Naive thymus-derived CD4-positive, alpha-beta T cell (primary cell): ENCODE data around the gene CCDC102B. TPM values are rescaled to one million over a fixed set of nuclear protein-coding genes. Genes with fewer than 3 reads are reported as not detected.
"Not testable (repeated sequence)": the region's sequence is repeated elsewhere in the genome, so short reads cannot be mapped to it uniquely, and the experiment has no call there.

ENCODE experiments used
- ATAC-seq: fragments of 150-1000 bp; cut with Tn5 transposase; 2 replicates; pipeline ENCODE4 v1.10.0; 2021; ENCODE audit warnings: mild to moderate bottlenecking, moderate library complexity
- CTCF ChIA-PET: fragments of 350-600 bp; sonication (Branson Sonifier 250); formaldehyde crosslinking; loops from one replicate; lab custom pipeline; 2021; ENCODE audit warnings: antibody characterized with exemption; lab: Charles Lee
- POLR2A ChIA-PET: fragments of 350-600 bp; sonication (Branson Sonifier 250); formaldehyde crosslinking; loops from one replicate; lab custom pipeline; 2021; ENCODE audit warnings: antibody characterized with exemption, inconsistent platforms; lab: Charles Lee
- DNase-seq, 9 donors: peaks; one replicate each; pipeline versions ENCODE4 v3.0.0 to v3.0.0-alpha.2; 2020 to 2022; ENCODE audit warnings: mixed read lengths in 1 of 9
- H3K27ac ChIP-seq: one replicate; pipeline ENCODE4 v1.7.0; 2013; ENCODE audit warnings: mild to moderate bottlenecking, low read depth, low read length, moderate library complexity
- H3K27me3 ChIP-seq, 2 donors: one replicate each; pipeline ENCODE4 v1.7.0; 2013; ENCODE audit warnings: low read length in 2 of 2, mild to moderate bottlenecking in 2 of 2, moderate library complexity in 2 of 2; ENCODE audit not compliant: control insufficient read depth in 2 of 2, insufficient read depth in 2 of 2
- H3K36me3 ChIP-seq, 3 experiments: 1 replicate in 2 of 3; 2 replicates in 1 of 3; pipeline ENCODE4 v1.7.0; 2013; ENCODE audit warnings: low read length in 3 of 3, mild to moderate bottlenecking in 3 of 3, moderate library complexity in 1 of 3; ENCODE audit not compliant: insufficient read depth in 3 of 3, control insufficient read depth in 2 of 3
- H3K4me1 ChIP-seq, 2 donors: one replicate each; pipeline ENCODE4 v1.7.0; 2013; ENCODE audit warnings: low read length in 2 of 2, mild to moderate bottlenecking in 2 of 2, moderate library complexity in 1 of 2; ENCODE audit not compliant: control insufficient read depth in 2 of 2, insufficient read depth in 2 of 2
- H3K4me3 ChIP-seq: 2 replicates; pipeline ENCODE4 v1.7.0; 2013; ENCODE audit warnings: mild to moderate bottlenecking, low read length
- H3K9me3 ChIP-seq, 3 experiments: 1 replicate in 2 of 3; 2 replicates in 1 of 3; pipeline ENCODE4 v1.7.0; 2013; ENCODE audit warnings: low read length in 3 of 3; ENCODE audit not compliant: control insufficient read depth in 2 of 3
- H3K27ac Mint-ChIP-seq, 9 donors: one replicate each; pipeline ENCODE4 v1.8.0; 2020 to 2022; ENCODE audit warnings: mixed read lengths in 9 of 9, mild to moderate bottlenecking in 8 of 9, moderate library complexity in 5 of 9, inconsistent platforms in 2 of 9
- H3K27me3 Mint-ChIP-seq, 5 donors: one replicate each; pipeline ENCODE4 v1.8.0; 2021 to 2022; ENCODE audit warnings: mixed read lengths in 5 of 5, mild to moderate bottlenecking in 1 of 5
- H3K36me3 Mint-ChIP-seq, 5 donors: one replicate each; pipeline ENCODE4 v1.8.0; 2020 to 2022; ENCODE audit warnings: mixed read lengths in 5 of 5, mild to moderate bottlenecking in 3 of 5, inconsistent platforms in 1 of 5
- H3K4me1 Mint-ChIP-seq, 7 donors: one replicate each; pipeline ENCODE4 v1.8.0; 2020 to 2022; ENCODE audit warnings: mixed read lengths in 7 of 7, mild to moderate bottlenecking in 3 of 7, inconsistent platforms in 1 of 7
- H3K4me3 Mint-ChIP-seq, 10 donors: one replicate each; pipeline ENCODE4 v1.8.0; 2020 to 2022; ENCODE audit warnings: mild to moderate bottlenecking in 10 of 10, mixed read lengths in 10 of 10, moderate library complexity in 6 of 10, inconsistent platforms in 2 of 10
- H3K9me3 Mint-ChIP-seq, 11 donors: one replicate each; pipeline ENCODE4 v1.8.0; 2020 to 2022; ENCODE audit warnings: mixed read lengths in 11 of 11, mild to moderate bottlenecking in 4 of 11, inconsistent platforms in 1 of 11, moderate library complexity in 1 of 11
- intact Hi-C, 2 donors: fragments of 100-400 bp; cut with micrococcal nuclease; formaldehyde crosslinking; loops; one replicate each; pipeline ENCODE4 v1.15.1; 2023
- polyA plus RNA-seq, 2 donors: library from polyadenylated mRNA; unstranded; fragments of 300-500 nt; fragmentation: Illumina TruSeq; gene quantifications; one replicate each; pipeline ENCODE4 v1.2.3, GENCODE V29; 2021
- total RNA-seq, 6 experiments: library from RNA in 5 of 6; stranded (reverse) in 5 of 6; gene quantifications; 1 replicate in 5 of 6; 2 replicates in 1 of 6; pipeline ENCODE4 v1.2.3 and lab custom pipeline; 2021 to 2026

CCDC102B gene
- total and polyA plus RNA-seq, 7 experiments from 2014 or later, result 2.7 to 10.9 (median 6.4) TPM

- CTCF ChIA-PET, result no interaction called here
- H3K27ac Mint-ChIP-seq, result no peak overlapping the region
- POLR2A ChIA-PET, result no interaction called here
Observed at GRCh38 chr18:68992719-68993482, 195.0 kb downstream of the CCDC102B start.

GRCh38 chr18:68995675-68996074 is 197.8 kb downstream of the CCDC102B start:
- no peaks in the 10 kb centered on the region for H3K27me3 Mint-ChIP-seq
- intact Hi-C loops, result no loop called here
- no peak for DNase-seq
- Histone ChIP-seq H3K9me3 (no peaks in the 10 kb centered on the region), H3K4me3 (no peak overlapping the region), H3K4me1 (no peaks in the 10 kb centered on the region), H3K27ac (no peak overlapping the region), H3K36me3 (no peaks in the 10 kb centered on the region), H3K27me3 (no peaks in the 10 kb centered on the region)
- no peaks in the 10 kb centered on the region for H3K36me3 Mint-ChIP-seq
- no peaks in the 10 kb centered on the region for H3K9me3 Mint-ChIP-seq
- no peak overlapping the region for H3K27ac Mint-ChIP-seq
- peaks cover 0 to 2% (median 0%) of the 10 kb centered on the region in 7 donors for H3K4me1 Mint-ChIP-seq
- ATAC-seq, result no peak
- CTCF ChIA-PET, result no interaction called here
- POLR2A ChIA-PET, result no interaction called here
- no peak overlapping the region for H3K4me3 Mint-ChIP-seq

More at GRCh38 chr18:68992719-68993482, 195.0 kb downstream of the CCDC102B start:
- H3K9me3 ChIP-seq, result no peaks in the 10 kb centered on the region
- Mint-ChIP-seq H3K27me3 (no peaks in the 10 kb centered on the region), H3K4me1 (peaks cover 0 to 2% (median 0%) of the 10 kb centered on the region in 7 donors), H3K36me3 (no peaks in the 10 kb centered on the region), H3K4me3 (no peak overlapping the region), H3K9me3 (peaks cover 0 to 8% (median 0%) of the 10 kb centered on the region in 11 donors)
- DNase-seq, result no peak
- no peaks in the 10 kb centered on the region for H3K36me3 ChIP-seq
- intact Hi-C loops, result no loop called here
- no peak overlapping the region for H3K27ac ChIP-seq
- peak; percentile 20 for ATAC-seq
- H3K4me3 ChIP-seq, result no peak overlapping the region
- H3K4me1 ChIP-seq, result no peaks in the 10 kb centered on the region
- H3K27me3 ChIP-seq, result no peaks in the 10 kb centered on the region

- no peak overlapping the region for H3K4me3 Mint-ChIP-seq
- H3K36me3 Mint-ChIP-seq, result no peaks in the 10 kb centered on the region
- Histone ChIP-seq H3K9me3 (no peaks in the 10 kb centered on the region), H3K27ac (no peak overlapping the region), H3K4me1 (no peaks in the 10 kb centered on the region), H3K27me3 (no peaks in the 10 kb centered on the region), H3K4me3 (no peak overlapping the region), H3K36me3 (no peaks in the 10 kb centered on the region)
- intact Hi-C loops, result no loop called here
- DNase-seq (no peak), ATAC-seq (no peak)
- no peaks in the 10 kb centered on the region for H3K9me3 Mint-ChIP-seq
- CTCF ChIA-PET, result no interaction called here
- no peak overlapping the region for H3K27ac Mint-ChIP-seq
- H3K27me3 Mint-ChIP-seq, result no peaks in the 10 kb centered on the region
- POLR2A ChIA-PET, result no interaction called here
- H3K4me1 Mint-ChIP-seq, result peaks cover 0 to 2% (median 0%) of the 10 kb centered on the region in 7 donors
Observed at GRCh38 chr18:68997845-68998244, 200.0 kb downstream of the CCDC102B start.

GRCh38 chr18:69000366-69000765 is 202.5 kb downstream of the CCDC102B start:
- Mint-ChIP-seq H3K9me3 (no peaks in the 10 kb centered on the region), H3K4me3 (no peak overlapping the region), H3K27me3 (no peaks in the 10 kb centered on the region), H3K27ac (no peak overlapping the region), H3K4me1 (peaks cover 0 to 2% (median 0%) of the 10 kb centered on the region in 7 donors), H3K36me3 (no peaks in the 10 kb centered on the region)
- ATAC-seq (no peak), DNase-seq (no peak)
- ChIA-PET CTCF (interaction anchor here (0.6 kb wide), 1 partner anchor 13 kb away, joined by 3 read pairs; no protein-coding TSS in a partner anchor), POLR2A (no interaction called here)
- H3K4me1 ChIP-seq, result no peaks in the 10 kb centered on the region
- H3K4me3 ChIP-seq, result no peak overlapping the region
- intact Hi-C loops, result no loop called here
- no peaks in the 10 kb centered on the region for H3K36me3 ChIP-seq
- no peaks in the 10 kb centered on the region for H3K27me3 ChIP-seq
- no peaks in the 10 kb centered on the region for H3K9me3 ChIP-seq
- no peak overlapping the region for H3K27ac ChIP-seq

GRCh38 chr18:69002233-69002632 is 204.4 kb downstream of the CCDC102B start:
- no peaks in the 10 kb centered on the region for H3K27me3 Mint-ChIP-seq
- Histone ChIP-seq H3K27me3 (no peaks in the 10 kb centered on the region), H3K36me3 (no peaks in the 10 kb centered on the region), H3K9me3 (no peaks in the 10 kb centered on the region), H3K27ac (no peak overlapping the region), H3K4me3 (no peak overlapping the region), H3K4me1 (no peaks in the 10 kb centered on the region)
- no peak overlapping the region for H3K4me3 Mint-ChIP-seq
- ATAC-seq, result no peak
- POLR2A ChIA-PET, result no interaction called here
- DNase-seq, result no peak
- no peaks in the 10 kb centered on the region for H3K9me3 Mint-ChIP-seq
- CTCF ChIA-PET, result no interaction called here
- H3K4me1 Mint-ChIP-seq, result no peaks in the 10 kb centered on the region
- no peaks in the 10 kb centered on the region for H3K36me3 Mint-ChIP-seq
- intact Hi-C loops, result no loop called here
- H3K27ac Mint-ChIP-seq, result no peak overlapping the region

GRCh38 chr18:69006212-69006611 is 208.3 kb downstream of the CCDC102B start:
- CTCF ChIA-PET, intact Hi-C loops, DNase-seq, H3K27ac Mint-ChIP-seq, H3K4me1 Mint-ChIP-seq, H3K9me3 Mint-ChIP-seq, H3K4me3 ChIP-seq, POLR2A ChIA-PET, H3K4me3 Mint-ChIP-seq, H3K36me3 Mint-ChIP-seq, H3K36me3 ChIP-seq, H3K9me3 ChIP-seq, H3K27me3 ChIP-seq, ATAC-seq, H3K27me3 Mint-ChIP-seq, H3K4me1 ChIP-seq, H3K27ac ChIP-seq: not testable (repeated sequence)

- Mint-ChIP-seq H3K9me3 (no peaks in the 10 kb centered on the region), H3K4me3 (no peak overlapping the region), H3K4me1 (no peaks in the 10 kb centered on the region), H3K27ac (no peak overlapping the region), H3K27me3 (no peaks in the 10 kb centered on the region), H3K36me3 (no peaks in the 10 kb centered on the region)
- Histone ChIP-seq H3K9me3 (no peaks in the 10 kb centered on the region), H3K27ac (no peak overlapping the region), H3K4me3 (no peak overlapping the region), H3K4me1 (no peaks in the 10 kb centered on the region), H3K36me3 (no peaks in the 10 kb centered on the region), H3K27me3 (no peaks in the 10 kb centered on the region)
- ChIA-PET POLR2A (no interaction called here), CTCF (no interaction called here)
- intact Hi-C loops, result no loop called here
- no peak for DNase-seq
- no peak for ATAC-seq
Observed at GRCh38 chr18:69008538-69008937, 210.7 kb downstream of the CCDC102B start.
